GM18508 (cell line): ENCODE measurements around the gene MRE11.

Experiments used
- ATAC-seq: cut with Tn5 transposase; IDR thresholded peaks from one replicate; pipeline ENCODE4 v1.9.1; 2021; ENCODE audit warnings: moderate number of reproducible peaks; ENCODE audit not compliant: insufficient read depth, unreplicated experiment

The MRE11 gene

GRCh38 chr11:94493281-94494125 is at the start of gene MRE11, which contains the start of gene ANKRD49:
MRE11 (minus strand) TSS chr11:94493844; CDS start chr11:94492801, 1,043 bp downstream.
ANKRD49 (plus strand) TSS chr11:94493984; CDS start chr11:94496694, 2,710 bp downstream.
- ATAC-seq = peak; percentile 99

DNA sequence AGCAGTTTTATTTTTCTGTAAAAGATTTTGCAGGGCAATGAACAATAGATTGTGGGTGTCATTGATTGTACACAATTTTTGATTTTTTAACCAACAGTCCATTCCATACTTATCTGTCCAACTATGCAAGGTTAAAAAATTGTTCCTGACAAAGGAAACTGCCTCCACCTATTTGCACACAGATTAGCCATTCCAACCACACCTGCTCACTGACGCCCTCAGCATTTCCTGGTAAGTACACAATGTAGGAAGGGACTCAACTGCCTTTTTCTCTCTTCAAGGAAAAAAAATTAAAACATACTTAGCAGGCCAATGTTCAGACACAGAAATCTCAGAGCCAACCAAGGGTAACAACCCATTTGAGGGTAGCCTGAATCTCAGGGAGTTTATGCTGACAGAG is 45.8 kb upstream of the MRE11 start:
- ATAC-seq = no peak

- ATAC-seq = no peak
Measured at GRCh38 chr11:94537031-94537600, 43.5 kb upstream of the MRE11 start.

- no peak for ATAC-seq
Measured at GRCh38 chr11:94536386-94536785, 42.7 kb upstream of the MRE11 start.

GRCh38 chr11:94533696-94534630 is 40.3 kb upstream of the MRE11 start:
- ATAC-seq = no peak

GRCh38 chr11:94533206-94533605 is 39.6 kb upstream of the MRE11 start:
- no peak for ATAC-seq

DNA sequence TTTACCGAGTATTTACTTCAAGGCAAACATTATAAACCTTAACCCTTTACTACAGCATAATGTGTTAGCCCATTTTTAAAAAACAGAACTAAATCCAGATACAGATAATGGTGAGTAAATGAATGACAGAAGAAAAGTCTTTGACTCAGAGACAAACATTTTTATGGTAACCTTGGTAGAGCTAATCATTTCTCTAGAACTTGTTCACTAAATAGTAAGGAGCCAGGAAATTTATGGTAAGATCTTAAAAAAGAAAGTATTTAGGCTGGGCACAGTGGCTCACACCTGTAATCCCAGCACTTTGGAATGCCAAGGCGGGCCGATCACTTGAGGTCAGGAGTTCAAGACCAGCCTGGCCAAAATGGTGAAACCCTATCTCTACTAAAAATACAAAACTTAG is 38.6 kb upstream of the MRE11 start:
- ATAC-seq = no peak

DNA sequence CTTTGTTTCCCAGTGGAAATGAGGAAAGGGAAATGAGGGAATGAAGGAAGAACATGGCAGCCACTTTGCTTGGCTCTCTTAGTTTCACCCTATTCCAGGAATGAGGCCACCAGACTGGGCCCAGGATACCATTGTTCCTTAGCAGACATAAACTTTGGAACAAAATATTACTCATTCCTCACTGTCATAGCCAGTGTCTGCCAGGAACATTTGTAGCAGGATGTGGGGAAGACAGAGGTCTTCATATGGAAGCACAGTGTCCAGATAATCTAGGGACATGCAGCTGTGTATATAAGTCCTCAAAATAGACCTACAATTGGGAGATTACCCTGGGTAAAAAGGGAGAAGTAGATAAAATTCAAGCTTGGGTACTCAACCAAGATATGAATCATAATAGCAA is 34.9 kb upstream of the MRE11 start:
- no peak for ATAC-seq

DNA sequence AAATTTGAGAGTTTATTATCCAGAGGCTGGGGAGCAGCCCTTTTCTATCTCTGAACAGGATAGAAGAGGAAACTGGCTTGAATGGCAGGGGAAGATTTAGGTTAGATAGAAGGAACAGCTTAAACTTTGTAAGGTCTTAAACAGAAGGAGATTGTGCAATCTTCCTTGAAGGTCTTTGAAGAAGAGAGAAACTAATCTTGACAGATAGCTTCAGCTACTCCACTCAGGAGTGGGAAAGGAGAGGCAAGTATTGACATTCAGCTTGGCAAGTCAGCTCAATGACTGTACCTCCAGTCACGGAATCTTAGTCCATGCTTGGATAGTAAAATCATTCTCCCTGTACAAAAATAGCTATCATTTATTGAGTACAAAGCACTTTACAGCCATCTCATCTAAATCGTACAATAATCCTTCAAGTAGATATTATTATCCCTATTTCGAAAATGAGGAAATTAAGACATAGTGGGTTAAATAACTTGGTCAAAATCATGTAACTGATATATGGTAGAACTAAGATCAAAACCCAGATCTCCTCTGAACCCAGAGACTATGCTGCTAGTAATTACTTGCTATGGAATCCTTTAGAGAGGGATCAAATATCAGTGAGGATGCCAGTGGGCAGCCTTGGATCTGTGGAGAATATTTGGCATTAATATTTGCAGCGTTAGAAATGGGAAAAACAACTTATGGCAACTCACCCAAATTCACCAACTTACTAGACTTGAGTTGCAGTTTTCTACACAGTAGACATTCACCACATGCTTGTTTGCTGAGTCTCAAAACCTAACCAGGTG is 33.2 kb upstream of the MRE11 start:
- ATAC-seq = no peak

DNA sequence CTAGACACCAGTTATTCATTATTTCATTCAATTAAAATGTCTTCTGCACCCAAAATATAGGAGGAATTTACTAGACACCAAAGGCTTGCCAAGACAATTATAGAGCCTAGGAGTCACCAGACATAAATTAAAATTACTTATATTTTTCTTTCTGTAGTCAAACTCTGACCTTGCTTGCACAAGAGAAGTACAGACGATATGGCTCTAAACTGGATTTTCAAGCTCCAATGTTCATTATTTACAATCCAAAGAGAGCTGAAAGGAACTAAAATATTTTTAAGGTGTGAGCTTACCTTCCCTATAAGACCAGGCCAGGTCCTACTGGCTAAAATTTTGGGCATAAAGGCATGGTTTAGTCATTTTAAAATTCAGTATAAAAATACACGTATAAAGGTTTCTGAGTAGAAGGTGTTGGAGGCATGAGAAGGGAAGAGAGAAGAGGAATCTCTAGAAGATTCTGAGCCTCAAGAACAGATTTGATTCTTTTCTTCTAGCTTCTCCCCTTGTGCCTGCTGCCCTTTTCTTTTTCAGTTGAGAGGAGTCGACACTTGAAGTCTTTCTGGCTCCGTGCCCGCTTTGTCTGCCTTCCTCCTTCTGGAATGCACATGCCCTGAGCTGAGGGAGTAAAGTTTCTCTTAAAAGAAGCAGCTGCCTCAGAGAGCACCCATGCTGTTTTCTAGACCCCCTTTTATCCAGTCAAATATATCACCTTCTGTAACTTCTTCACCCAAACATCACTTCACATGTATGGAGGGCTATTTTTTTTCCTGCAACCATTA is 32.1 kb upstream of the MRE11 start:
- no peak for ATAC-seq

- ATAC-seq = no peak
Measured at GRCh38 chr11:94524341-94524740, 30.7 kb upstream of the MRE11 start.

- ATAC-seq = no peak
Measured at GRCh38 chr11:94521684-94522083, 28.0 kb upstream of the MRE11 start.

DNA sequence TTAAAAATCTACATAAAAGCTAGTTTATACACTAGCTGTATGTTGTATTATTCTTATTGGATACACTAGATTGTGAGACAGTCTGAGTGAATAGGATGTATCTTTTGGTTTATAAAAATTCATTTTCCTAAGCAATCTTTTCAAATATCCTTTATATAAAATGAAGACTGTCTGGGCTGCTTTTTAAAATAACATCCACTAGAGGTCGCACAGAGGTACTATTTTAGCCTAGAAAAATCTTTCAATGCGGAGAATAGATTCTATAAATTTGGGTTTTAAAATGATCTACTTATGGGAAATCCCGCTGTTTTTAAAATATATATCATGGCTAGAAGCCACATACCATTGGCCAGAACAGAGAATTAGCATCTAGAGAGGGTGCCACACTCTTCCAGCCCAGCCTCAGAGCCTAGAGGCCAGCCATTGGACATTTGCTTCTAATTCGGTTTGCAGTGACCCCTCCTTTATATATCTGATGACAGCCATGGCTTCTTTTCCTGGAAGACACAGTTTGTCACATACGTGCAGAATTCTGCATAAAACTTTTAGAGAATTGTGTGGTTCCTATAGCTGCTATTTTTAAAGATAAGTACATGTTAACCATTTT is 25.9 kb upstream of the MRE11 start:
- ATAC-seq = no peak

GRCh38 chr11:94518300-94518699 is 24.7 kb upstream of the MRE11 start:
- ATAC-seq = no peak

GRCh38 chr11:94516725-94517124 is 23.1 kb upstream of the MRE11 start:
- ATAC-seq = no peak

- no peak for ATAC-seq
Measured at GRCh38 chr11:94515398-94515797, 21.8 kb upstream of the MRE11 start.

- no peak for ATAC-seq
Measured at GRCh38 chr11:94513091-94513490, 19.4 kb upstream of the MRE11 start.

- peak; percentile 50 for ATAC-seq
Measured at GRCh38 chr11:94511932-94512781, 18.5 kb upstream of the MRE11 start, which contains the start of gene C11orf97. C11orf97 (plus strand) TSS chr11:94512461; CDS start chr11:94512529, 68 bp downstream.
